Measurements from ENCODE around the gene C18orf32.
"Not testable (repeated sequence)": the region's sequence is repeated elsewhere in the genome, so short reads cannot be mapped to it uniquely, and the experiment has no call there.

Gene C18orf32

DNA sequence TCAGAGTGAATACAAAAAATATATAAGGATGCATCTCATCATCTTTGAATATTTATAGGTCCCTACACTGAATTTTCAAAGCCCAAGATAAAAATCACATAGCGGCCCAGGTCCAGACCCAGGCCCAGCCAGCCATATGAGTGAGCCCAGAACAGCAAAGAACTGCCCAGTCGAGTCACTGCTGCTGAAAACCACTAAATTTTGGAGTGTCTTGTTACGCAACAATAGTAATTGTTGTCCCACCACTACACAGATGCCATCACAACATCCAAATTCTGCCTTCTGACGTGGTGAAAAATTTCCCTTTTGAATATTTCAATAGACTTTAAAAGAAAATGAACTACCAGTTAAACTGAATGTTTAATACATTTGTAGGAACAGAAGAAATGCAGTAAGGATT lies 5.7 kb downstream of the C18orf32 start:
- H3K9me3 ChIP-seq (ENCODE audit: insufficient read depth, low read depth, low read length), result no peaks in the 10 kb centered on the region
- H3K36me3 ChIP-seq (ENCODE audit: insufficient read depth, low read depth, low read length), result peaks cover 48% of the 10 kb centered on the region
- no peak overlapping the region for H3K4me3 ChIP-seq (ENCODE audit: low read length)
- H3K27me3 ChIP-seq (ENCODE audit: insufficient read depth, low read length), result no peaks in the 10 kb centered on the region
- H3K4me1 ChIP-seq (ENCODE audit: insufficient read depth, low read length), result peaks cover 4% of the 10 kb centered on the region; the same call in 1 of the 2 replicates
- H3K9ac ChIP-seq (ENCODE audit: low read depth, low read length), result no peak overlapping the region
- H3K27ac ChIP-seq (ENCODE audit: low read length), result no peak overlapping the region

DNA sequence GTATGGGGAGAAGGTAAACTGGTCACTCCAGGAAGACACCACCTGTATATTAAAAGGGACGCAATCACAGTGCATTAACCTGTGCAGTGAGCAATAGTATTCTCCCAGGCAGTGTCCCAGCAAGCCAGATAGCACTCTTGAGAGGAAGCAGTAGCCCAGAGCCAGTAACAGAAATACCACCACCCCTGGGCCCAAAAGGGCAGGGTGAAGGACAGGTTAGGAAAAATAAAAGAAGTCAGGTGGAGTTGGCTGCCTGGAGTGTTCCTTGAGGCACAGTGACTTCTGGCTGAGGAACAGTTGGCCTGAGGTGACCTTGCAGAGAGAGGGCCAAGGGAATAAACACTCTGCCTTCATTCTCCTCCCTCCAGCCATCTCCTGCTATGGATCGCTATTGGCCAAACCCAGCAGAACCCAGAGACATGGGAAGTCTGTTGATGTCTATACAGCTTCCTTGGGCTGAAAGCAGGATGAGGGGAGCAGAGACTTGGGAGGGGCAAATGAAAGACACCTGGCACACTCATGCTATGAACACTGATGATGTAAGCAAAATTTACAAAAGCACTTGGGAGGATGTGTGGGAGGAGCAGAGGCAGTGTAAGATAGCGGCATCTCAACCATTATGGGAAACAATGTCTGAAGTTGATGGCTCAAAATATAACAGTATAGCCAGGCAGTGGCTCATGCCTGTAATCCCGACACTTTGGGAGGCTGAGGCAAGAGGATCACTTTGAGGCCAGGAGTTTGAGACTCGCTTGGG lies 7.5 kb downstream of the C18orf32 start:
- Histone ChIP-seq H3K36me3 (ENCODE audit: insufficient read depth, low read depth, low read length) (peaks cover 48% of the 10 kb centered on the region), H3K4me3 (ENCODE audit: low read length) (no peak overlapping the region), H3K27me3 (ENCODE audit: insufficient read depth, low read length) (no peaks in the 10 kb centered on the region), H3K4me1 (ENCODE audit: insufficient read depth, low read length) (no peaks in the 10 kb centered on the region), H3K9ac (ENCODE audit: low read depth, low read length) (no peak overlapping the region), H3K27ac (ENCODE audit: low read length) (no peak overlapping the region), H3K9me3 (ENCODE audit: insufficient read depth, low read depth, low read length) (no peaks in the 10 kb centered on the region)

DNA sequence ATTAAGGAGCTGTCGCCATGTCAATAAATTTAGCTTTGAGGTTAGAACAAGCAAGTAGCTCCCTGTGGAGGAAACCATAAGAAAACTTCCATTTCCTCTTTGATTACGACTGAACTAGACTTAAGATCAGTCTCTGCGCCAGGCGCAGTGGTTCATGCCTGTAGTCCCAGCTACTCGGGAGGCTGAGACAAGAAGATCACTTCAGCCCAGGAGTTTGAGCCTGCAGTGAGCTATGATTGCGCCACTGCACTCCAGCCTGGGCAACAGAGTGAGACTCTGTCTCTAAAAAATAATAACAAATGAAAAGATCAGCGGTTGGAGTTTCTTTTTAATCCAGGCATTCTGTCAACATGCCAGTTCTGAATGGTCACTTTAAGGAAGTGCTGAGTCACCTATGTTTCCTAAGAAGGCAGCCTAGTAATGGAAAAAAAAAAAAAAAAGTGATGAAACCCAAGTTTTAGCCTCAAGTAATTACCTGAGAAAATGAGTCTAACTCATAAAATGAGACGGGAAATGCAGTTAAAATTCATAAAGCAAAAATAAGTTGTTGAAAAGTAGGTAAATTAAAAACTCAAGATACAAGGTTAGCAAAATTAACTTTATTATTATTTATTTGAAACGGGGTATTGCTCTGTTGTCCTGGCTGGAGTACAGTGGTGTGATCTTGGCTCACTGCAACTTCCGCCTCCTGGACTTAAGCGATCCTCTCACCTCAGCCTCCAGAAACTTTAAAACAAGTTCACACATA lies 10.2 kb downstream of the C18orf32 start:
- Histone ChIP-seq H3K4me3 (ENCODE audit: low read length) (no peak overlapping the region), H3K27ac (ENCODE audit: low read length) (no peak overlapping the region), H3K36me3 (ENCODE audit: insufficient read depth, low read depth, low read length) (peaks cover 28% of the 10 kb centered on the region), H3K27me3 (ENCODE audit: insufficient read depth, low read length) (no peaks in the 10 kb centered on the region), H3K9me3 (ENCODE audit: insufficient read depth, low read depth, low read length) (no peaks in the 10 kb centered on the region), H3K4me1 (ENCODE audit: insufficient read depth, low read length) (no peaks in the 10 kb centered on the region), H3K9ac (ENCODE audit: low read depth, low read length) (no peak overlapping the region)

DNA sequence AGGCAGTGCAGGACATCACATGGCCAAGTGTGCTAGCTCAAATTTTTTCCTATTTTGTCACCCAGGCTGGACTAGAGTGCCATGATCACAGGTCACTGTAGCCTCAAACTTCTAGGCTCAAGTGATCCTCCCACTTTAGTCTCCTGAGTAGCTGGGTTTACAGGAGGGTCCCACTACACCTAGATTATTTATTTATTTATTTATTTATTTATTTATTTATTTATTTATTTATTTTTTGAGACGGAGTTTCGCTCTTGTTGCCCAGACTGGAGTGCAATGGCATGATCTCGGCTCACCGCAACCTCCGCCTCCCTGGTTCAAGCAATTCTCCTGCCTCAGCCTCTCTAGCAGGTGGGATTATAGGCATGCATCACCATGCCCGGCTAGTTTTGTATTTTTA lies 12.1 kb downstream of the C18orf32 start:
- not testable (repeated sequence) for H3K4me1 ChIP-seq (ENCODE audit: insufficient read depth, low read length); H3K9ac ChIP-seq (ENCODE audit: low read depth, low read length); H3K27ac ChIP-seq (ENCODE audit: low read length); H3K9me3 ChIP-seq (ENCODE audit: insufficient read depth, low read depth, low read length); H3K4me3 ChIP-seq (ENCODE audit: low read length); H3K27me3 ChIP-seq (ENCODE audit: insufficient read depth, low read length)
- peaks cover 10% of the 10 kb centered on the region for H3K36me3 ChIP-seq (ENCODE audit: insufficient read depth, low read depth, low read length)

DNA sequence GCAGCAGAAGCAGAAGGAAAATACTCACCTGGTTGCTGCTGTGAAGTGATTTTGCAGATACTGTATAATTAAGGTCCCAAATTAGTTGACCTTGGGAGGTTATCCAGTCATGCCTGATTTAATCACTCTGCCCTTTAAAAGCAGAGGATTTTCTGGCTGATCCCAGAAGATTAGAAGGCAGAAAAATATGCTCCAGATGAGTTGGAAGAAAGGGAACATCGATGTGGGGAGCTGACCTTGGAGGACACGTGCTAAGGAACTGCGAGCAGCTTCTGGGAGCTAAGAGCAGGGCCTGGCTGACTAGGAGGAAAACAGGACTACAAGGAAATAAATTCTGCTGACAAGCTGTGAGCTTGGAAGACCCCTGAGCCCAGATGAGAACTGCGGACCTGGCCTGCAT lies 13.3 kb downstream of the C18orf32 start:
- Histone ChIP-seq H3K4me1 (ENCODE audit: insufficient read depth, low read length) (no peaks in the 10 kb centered on the region), H3K9ac (ENCODE audit: low read depth, low read length) (no peak overlapping the region), H3K36me3 (ENCODE audit: insufficient read depth, low read depth, low read length) (no peaks in the 10 kb centered on the region), H3K27me3 (ENCODE audit: insufficient read depth, low read length) (no peaks in the 10 kb centered on the region), H3K27ac (ENCODE audit: low read length) (no peak overlapping the region), H3K4me3 (ENCODE audit: low read length) (no peak overlapping the region), H3K9me3 (ENCODE audit: insufficient read depth, low read depth, low read length) (no peaks in the 10 kb centered on the region)

DNA sequence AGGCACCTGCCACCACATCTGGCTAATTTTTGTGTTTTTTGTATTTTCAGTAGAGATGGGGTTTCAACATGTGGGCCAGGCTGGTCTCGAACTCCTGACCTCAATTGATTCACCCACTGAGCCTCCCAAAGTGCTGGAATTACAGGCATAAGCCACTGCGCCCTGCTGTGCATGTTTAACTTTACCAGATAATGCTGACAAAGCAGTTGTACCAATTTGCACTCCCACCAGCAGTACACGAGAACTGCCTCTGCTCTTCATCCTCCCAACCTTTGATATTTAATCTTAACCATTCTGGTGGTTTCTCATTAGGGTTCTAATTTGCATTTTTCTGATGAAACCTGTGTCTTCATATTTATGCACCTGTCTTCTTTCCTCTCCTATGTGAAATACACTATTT lies 14.6 kb downstream of the C18orf32 start:
- no peak overlapping the region for H3K4me3 ChIP-seq (ENCODE audit: low read length)
- H3K36me3 ChIP-seq (ENCODE audit: insufficient read depth, low read depth, low read length), result no peaks in the 10 kb centered on the region
- no peak overlapping the region for H3K27ac ChIP-seq (ENCODE audit: low read length)
- no peaks in the 10 kb centered on the region for H3K27me3 ChIP-seq (ENCODE audit: insufficient read depth, low read length)
- H3K9ac ChIP-seq (ENCODE audit: low read depth, low read length), result no peak overlapping the region
- no peaks in the 10 kb centered on the region for H3K4me1 ChIP-seq (ENCODE audit: insufficient read depth, low read length)
- no peaks in the 10 kb centered on the region for H3K9me3 ChIP-seq (ENCODE audit: insufficient read depth, low read depth, low read length)

DNA sequence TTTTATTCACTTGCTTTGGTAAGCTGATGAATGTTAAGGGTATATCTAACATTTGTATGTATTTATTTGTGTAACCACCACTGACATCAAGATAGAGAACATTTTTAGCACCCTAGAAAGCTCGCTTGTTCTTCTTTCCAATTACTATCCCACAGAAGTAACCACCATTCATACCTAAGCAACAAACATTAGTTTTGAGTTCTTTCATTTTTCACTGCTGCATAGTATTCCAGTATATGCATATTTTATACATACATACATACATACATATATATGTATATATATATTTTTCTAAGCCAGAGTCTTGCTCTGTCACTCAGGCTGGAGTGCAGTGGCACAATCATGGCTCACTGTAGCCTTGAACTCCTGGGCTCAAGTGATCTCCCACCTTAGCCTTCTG lies 15.5 kb downstream of the C18orf32 start:
- Histone ChIP-seq H3K27me3 (ENCODE audit: insufficient read depth, low read length) (no peaks in the 10 kb centered on the region), H3K36me3 (ENCODE audit: insufficient read depth, low read depth, low read length) (no peaks in the 10 kb centered on the region), H3K27ac (ENCODE audit: low read length) (no peak overlapping the region), H3K4me1 (ENCODE audit: insufficient read depth, low read length) (no peaks in the 10 kb centered on the region), H3K9ac (ENCODE audit: low read depth, low read length) (no peak overlapping the region), H3K9me3 (ENCODE audit: insufficient read depth, low read depth, low read length) (no peaks in the 10 kb centered on the region), H3K4me3 (ENCODE audit: low read length) (no peak overlapping the region)

DNA sequence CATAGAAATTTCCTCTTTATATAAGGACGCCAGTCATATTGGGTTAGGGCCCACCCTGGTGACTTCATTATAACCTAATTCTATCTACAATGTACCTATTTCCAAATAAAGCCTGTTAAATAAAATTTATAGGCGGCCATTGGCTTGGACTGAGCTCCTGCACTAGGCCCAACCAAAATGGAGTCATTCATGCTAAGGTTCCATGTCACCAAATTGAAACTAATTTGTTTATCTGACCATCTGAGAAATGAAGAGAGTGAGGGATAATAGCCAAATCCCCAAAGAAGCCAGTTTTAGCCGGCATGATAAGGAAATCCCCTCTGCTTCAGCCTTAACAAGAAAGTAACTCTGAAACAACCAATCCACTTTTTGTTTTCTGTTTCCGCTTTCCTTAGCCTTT lies 19.4 kb downstream of the C18orf32 start:
- no peak overlapping the region for H3K27ac ChIP-seq (ENCODE audit: low read length)
- H3K9ac ChIP-seq (ENCODE audit: low read depth, low read length), result no peak overlapping the region
- H3K4me3 ChIP-seq (ENCODE audit: low read length), result no peak overlapping the region
- no peaks in the 10 kb centered on the region for H3K9me3 ChIP-seq (ENCODE audit: insufficient read depth, low read depth, low read length)
- H3K4me1 ChIP-seq (ENCODE audit: insufficient read depth, low read length), result peaks cover 17% of the 10 kb centered on the region; the same call in 1 of the 2 replicates
- no peaks in the 10 kb centered on the region for H3K27me3 ChIP-seq (ENCODE audit: insufficient read depth, low read length)
- H3K36me3 ChIP-seq (ENCODE audit: insufficient read depth, low read depth, low read length), result no peaks in the 10 kb centered on the region

DNA sequence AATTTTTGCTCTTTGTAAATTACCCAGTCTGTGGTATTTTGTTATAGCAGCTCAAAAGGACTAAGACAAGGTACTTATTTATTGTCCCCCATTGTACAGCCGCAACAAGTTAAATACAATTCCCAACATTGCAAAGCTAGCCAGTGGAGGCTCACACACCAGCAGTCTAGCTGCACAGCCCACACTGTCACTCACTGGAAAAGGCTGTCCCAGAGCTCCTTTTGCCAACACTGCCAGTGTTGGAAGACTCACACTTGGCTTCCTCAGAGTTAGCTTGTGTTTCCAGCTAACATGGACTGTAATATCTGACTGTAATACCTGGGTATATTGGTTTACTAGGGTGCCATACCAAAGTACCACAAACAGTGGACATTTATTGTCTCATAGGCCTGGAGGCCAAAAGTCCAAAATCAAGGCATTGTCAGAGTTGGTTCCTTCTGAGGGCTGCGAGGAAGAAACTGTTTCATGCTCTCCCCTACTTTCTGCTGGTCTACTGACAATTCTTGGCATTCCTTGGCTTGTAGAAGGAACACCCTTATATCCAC lies 19.9 kb downstream of the C18orf32 start:
- H3K27ac ChIP-seq (ENCODE audit: low read length), result no peak overlapping the region
- H3K27me3 ChIP-seq (ENCODE audit: insufficient read depth, low read length), result no peaks in the 10 kb centered on the region
- no peaks in the 10 kb centered on the region for H3K9me3 ChIP-seq (ENCODE audit: insufficient read depth, low read depth, low read length)
- H3K36me3 ChIP-seq (ENCODE audit: insufficient read depth, low read depth, low read length), result no peaks in the 10 kb centered on the region
- peaks cover 17% of the 10 kb centered on the region; the same call in 1 of the 2 replicates for H3K4me1 ChIP-seq (ENCODE audit: insufficient read depth, low read length)
- no peak overlapping the region for H3K4me3 ChIP-seq (ENCODE audit: low read length)
- no peak overlapping the region for H3K9ac ChIP-seq (ENCODE audit: low read depth, low read length)

DNA sequence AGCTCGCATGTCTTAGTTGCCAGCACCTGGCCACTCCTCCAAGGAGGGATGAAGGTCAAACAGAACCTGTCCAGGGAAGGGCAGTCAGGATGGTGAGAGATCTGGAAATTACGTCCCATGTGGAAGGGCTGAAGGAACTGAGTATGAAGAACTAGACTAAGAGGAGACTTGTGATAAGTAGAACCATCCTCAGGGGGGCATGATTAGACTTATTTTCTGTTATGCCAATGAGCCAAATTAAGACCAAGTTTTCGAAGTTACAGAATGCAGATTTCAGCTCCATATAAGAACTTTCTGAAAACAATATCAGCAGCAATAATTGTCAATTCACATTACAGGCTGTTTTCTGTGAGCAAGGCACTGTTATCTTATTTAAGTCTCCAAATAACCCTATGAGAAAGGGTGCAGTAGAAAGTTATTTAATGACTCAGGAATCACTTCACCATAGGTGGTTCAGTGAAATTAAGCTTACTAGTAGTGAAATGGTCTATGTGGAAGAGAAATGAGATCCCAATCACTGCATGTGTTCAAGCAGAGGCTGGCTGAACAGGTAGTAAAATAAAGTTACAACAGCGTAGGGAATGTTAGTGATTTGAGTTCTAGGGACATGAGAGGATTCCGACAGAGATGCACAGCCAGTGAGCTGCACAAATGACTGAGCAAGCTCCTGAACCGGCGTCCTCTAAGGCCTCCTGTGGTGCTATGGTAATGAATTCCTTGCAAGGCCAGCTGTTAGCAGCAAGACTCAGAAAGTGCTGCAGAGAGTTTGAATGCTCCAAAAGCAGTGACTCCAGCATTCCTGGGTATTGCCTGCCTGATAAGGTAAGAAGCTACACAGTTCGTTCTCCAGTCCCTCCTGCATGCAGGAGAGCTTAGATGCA lies 22.1 kb downstream of the C18orf32 start:
- peaks cover 9% of the 10 kb centered on the region for H3K27me3 ChIP-seq (ENCODE audit: insufficient read depth, low read length)
- no peaks in the 10 kb centered on the region for H3K9me3 ChIP-seq (ENCODE audit: insufficient read depth, low read depth, low read length)
- peak overlapping the region; percentile 40; the same call in 1 of the 2 replicates for H3K9ac ChIP-seq (ENCODE audit: low read depth, low read length)
- H3K36me3 ChIP-seq (ENCODE audit: insufficient read depth, low read depth, low read length), result no peaks in the 10 kb centered on the region
- peaks cover 17% of the 10 kb centered on the region; the same call in 1 of the 2 replicates for H3K4me1 ChIP-seq (ENCODE audit: insufficient read depth, low read length)
- H3K4me3 ChIP-seq (ENCODE audit: low read length), result peak overlapping the region; percentile 44
- peak overlapping the region; percentile 25 for H3K27ac ChIP-seq (ENCODE audit: low read length)

DNA sequence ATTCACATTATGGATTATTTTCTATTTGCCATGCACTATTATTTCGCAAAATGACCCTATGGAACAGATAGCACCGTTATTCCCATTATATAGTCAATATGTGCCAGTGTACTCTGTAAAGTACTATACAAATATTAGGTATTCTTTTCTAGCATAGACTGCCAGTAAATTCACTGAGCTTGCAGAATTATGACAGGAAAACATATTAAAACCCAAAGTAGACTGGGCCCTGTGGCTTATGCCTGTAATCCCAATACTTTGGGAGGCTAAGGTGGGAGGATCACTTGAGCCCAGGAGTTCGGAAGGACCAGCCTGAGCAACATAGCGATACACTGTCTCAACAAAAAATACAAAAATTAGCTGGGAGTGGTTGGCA lies 25.4 kb downstream of the C18orf32 start:
- H3K4me1 ChIP-seq (ENCODE audit: insufficient read depth, low read length), result peaks cover 17% of the 10 kb centered on the region; the same call in 1 of the 2 replicates
- H3K4me3 ChIP-seq (ENCODE audit: low read length), result no peak overlapping the region
- H3K27me3 ChIP-seq (ENCODE audit: insufficient read depth, low read length), result peaks cover 9% of the 10 kb centered on the region
- H3K9ac ChIP-seq (ENCODE audit: low read depth, low read length), result no peak overlapping the region
- no peak overlapping the region for H3K27ac ChIP-seq (ENCODE audit: low read length)
- H3K36me3 ChIP-seq (ENCODE audit: insufficient read depth, low read depth, low read length), result no peaks in the 10 kb centered on the region
- H3K9me3 ChIP-seq (ENCODE audit: insufficient read depth, low read depth, low read length), result no peaks in the 10 kb centered on the region

All from iPS-20b (cell line).